Measurements from ENCODE around the gene STOML1. TPM values are rescaled to one million over a fixed set of nuclear protein-coding genes. Genes with fewer than 3 reads are reported as not detected.
A peak's percentile ranks its signal among the peaks of the same experiment; 100 is the strongest.

The STOML1 gene
- polyA plus RNA-seq, 3 donors, result 3.8 to 5.1 (median 4.7) TPM

DNA sequence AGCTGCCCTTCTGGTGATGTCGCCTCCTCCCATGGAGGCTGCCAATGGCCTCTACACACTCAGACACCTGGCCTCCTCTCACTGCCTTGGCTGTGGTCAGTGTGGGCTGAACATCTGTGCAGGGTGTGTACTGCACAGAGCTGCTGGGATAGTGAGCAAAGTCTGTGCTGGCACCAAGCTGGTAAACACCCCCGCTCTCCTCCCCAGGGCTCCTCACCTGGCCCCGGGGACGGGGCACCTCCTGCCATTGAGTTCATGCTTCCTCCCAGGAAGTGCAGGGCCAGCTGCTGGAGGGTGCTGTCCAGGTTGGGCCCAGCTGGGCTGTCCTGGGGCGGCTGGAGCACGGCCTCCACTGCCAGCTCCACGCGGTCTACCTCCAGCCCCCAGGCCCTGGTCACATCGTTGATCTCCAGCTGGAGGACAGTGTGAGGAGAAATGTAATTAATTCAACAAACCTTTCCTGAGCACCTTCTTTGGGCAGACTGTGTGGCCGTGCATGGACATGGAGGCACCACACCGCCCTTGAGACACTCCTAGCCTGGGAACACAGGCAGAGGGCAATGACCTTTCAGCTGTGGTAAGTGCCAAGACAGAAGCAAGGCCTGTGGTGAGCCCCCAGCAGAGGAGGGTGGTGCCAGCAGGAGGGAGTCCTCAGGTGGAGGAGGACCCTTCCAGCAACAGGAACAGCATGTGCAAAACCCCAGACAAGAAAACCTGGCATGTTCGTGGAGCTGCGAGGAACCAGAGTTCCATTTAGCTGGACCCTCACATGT, 6.8 kb downstream of the STOML1 start:
- Mint-ChIP-seq H3K27me3 (ENCODE audit: low read depth in 3 of 3) (peaks cover 0 to 2% (median 0%) of the 10 kb centered on the region in 3 donors), H3K9me3 (no peaks in the 10 kb centered on the region), H3K4me3 (no peak overlapping the region), H3K36me3 (peaks cover 15 to 30% of the 10 kb centered on the region in 2 donors), H3K4me1 (peaks cover 27% of the 10 kb centered on the region), H3K27ac (no peak overlapping the region)
- no peak overlapping the region for H3K4me3 ChIP-seq (replicated peaks in 1 of 3; ENCODE audit: low read depth in 2 of 3, low read length in 3 of 3)
- DNase-seq, result no peak
- WGBS (ENCODE audit: insufficient coverage), result 51% methylated on average over 9 of the region's 13 CpGs
- no peaks in the 10 kb centered on the region for H4K20me1 ChIP-seq (ENCODE audit: insufficient read depth, low read length)
- H3K9me3 ChIP-seq (replicated peaks in 1 of 2; ENCODE audit: control insufficient read depth in 1 of 2, insufficient read depth in 1 of 2, low read length in 2 of 2), result no peaks in the 10 kb centered on the region
- H3K27ac ChIP-seq (ENCODE audit: low read depth in 1 of 2, low read length in 2 of 2), result no peak overlapping the region
- H3K27me3 ChIP-seq (ENCODE audit: control insufficient read depth in 2 of 2, insufficient read depth in 2 of 2, low read length in 2 of 2), result no peaks in the 10 kb centered on the region
- H3K4me2 ChIP-seq (replicated peaks; ENCODE audit: extremely low read depth, low read length, poor library complexity, severe bottlenecking), result no peak overlapping the region
- H3K36me3 ChIP-seq (replicated peaks in 1 of 2; ENCODE audit: control insufficient read depth in 1 of 2, insufficient read depth in 2 of 2, low read length in 2 of 2), result peaks cover 0 to 9% of the 10 kb centered on the region in 2 donors
- intact Hi-C loops (cut with micrococcal nuclease), result no loop called here
- H3K9ac ChIP-seq (ENCODE audit: insufficient read depth, low read length, poor library complexity, severe bottlenecking), result no peak overlapping the region
- H3K4me1 ChIP-seq (ENCODE audit: control insufficient read depth in 1 of 2, insufficient read depth in 2 of 2, low read length in 2 of 2), result peaks cover 35 to 36% of the 10 kb centered on the region in 2 donors
- H3K79me2 ChIP-seq (ENCODE audit: insufficient read depth, low read length), result no peaks in the 10 kb centered on the region
- TF ChIP-seq, protein P1, sequence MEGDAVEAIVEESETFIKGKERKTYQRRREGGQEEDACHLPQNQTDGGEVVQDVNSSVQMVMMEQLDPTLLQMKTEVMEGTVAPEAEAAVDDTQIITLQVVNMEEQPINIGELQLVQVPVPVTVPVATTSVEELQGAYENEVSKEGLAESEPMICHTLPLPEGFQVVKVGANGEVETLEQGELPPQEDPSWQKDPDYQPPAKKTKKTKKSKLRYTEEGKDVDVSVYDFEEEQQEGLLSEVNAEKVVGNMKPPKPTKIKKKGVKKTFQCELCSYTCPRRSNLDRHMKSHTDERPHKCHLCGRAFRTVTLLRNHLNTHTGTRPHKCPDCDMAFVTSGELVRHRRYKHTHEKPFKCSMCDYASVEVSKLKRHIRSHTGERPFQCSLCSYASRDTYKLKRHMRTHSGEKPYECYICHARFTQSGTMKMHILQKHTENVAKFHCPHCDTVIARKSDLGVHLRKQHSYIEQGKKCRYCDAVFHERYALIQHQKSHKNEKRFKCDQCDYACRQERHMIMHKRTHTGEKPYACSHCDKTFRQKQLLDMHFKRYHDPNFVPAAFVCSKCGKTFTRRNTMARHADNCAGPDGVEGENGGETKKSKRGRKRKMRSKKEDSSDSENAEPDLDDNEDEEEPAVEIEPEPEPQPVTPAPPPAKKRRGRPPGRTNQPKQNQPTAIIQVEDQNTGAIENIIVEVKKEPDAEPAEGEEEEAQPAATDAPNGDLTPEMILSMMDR (IDR thresholded peaks at IDR 0.05), result no peak
- H2AFZ ChIP-seq (ENCODE audit: insufficient read depth, low read depth, low read length, poor library complexity, severe bottlenecking), result no peak overlapping the region

DNA sequence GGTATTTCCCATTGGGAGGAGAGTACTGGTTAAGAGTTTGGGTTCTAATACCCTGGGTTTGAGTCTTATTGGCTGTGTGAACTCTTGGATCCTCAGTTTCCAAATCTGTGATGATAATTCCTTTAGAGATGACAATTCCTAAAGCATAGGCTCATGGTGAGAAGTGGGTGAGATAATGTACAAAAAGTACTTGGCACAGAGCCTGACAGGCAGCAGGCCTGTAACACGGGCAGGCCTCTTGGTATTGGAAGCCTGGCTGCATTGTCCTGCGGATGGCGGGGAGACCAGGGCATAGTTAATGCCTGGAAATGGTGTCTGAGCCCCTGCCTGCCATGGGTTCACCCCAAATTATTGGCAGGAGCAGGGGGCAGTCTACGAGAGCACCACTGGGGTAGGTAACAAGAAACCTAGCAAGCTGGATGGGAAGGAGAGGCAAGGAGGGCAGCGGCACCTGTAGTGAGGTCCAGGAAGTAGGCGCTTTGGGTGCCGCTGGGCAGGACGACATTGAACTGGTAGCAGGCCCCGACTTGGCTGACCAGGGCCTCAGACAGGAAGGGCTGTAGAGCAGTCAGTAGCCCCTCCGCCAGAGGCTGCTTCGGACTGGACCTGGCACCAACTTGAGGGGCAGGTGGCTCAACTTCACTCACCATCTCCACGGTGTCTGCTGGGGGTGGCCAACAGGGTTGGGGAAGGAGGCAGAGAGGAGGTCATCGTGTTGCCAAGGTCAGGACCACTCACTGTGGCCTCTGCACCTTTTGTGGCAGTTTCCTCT, 7.7 kb downstream of the STOML1 start:
- Mint-ChIP-seq H3K9me3 (no peaks in the 10 kb centered on the region), H3K27ac (no peak overlapping the region), H3K4me3 (peak overlapping the region in 1 of 2 donors; percentile 35), H3K36me3 (peaks cover 15 to 30% of the 10 kb centered on the region in 2 donors), H3K4me1 (peaks cover 27% of the 10 kb centered on the region), H3K27me3 (ENCODE audit: low read depth in 3 of 3) (peaks cover 0 to 2% (median 0%) of the 10 kb centered on the region in 3 donors)
- Histone ChIP-seq H3K4me3 (replicated peaks in 1 of 3; ENCODE audit: low read depth in 2 of 3, low read length in 3 of 3) (no peak overlapping the region), H4K20me1 (ENCODE audit: insufficient read depth, low read length) (no peaks in the 10 kb centered on the region), H3K4me2 (replicated peaks; ENCODE audit: extremely low read depth, low read length, poor library complexity, severe bottlenecking) (no peak overlapping the region), H3K27ac (ENCODE audit: low read depth in 1 of 2, low read length in 2 of 2) (no peak overlapping the region), H2AFZ (ENCODE audit: insufficient read depth, low read depth, low read length, poor library complexity, severe bottlenecking) (no peak overlapping the region), H3K27me3 (ENCODE audit: control insufficient read depth in 2 of 2, insufficient read depth in 2 of 2, low read length in 2 of 2) (no peaks in the 10 kb centered on the region), H3K36me3 (replicated peaks in 1 of 2; ENCODE audit: control insufficient read depth in 1 of 2, insufficient read depth in 2 of 2, low read length in 2 of 2) (peaks cover 0 to 9% of the 10 kb centered on the region in 2 donors), H3K9ac (ENCODE audit: insufficient read depth, low read length, poor library complexity, severe bottlenecking) (no peak overlapping the region), H3K9me3 (replicated peaks in 1 of 2; ENCODE audit: control insufficient read depth in 1 of 2, insufficient read depth in 1 of 2, low read length in 2 of 2) (no peaks in the 10 kb centered on the region), H3K4me1 (ENCODE audit: control insufficient read depth in 1 of 2, insufficient read depth in 2 of 2, low read length in 2 of 2) (peaks cover 35 to 36% of the 10 kb centered on the region in 2 donors), H3K79me2 (ENCODE audit: insufficient read depth, low read length) (no peaks in the 10 kb centered on the region)
- no peak for DNase-seq
- intact Hi-C loops (cut with micrococcal nuclease), result no loop called here
- TF ChIP-seq, protein P1 (IDR thresholded peaks at IDR 0.05), result no peak
- 65% methylated on average over 10 of the region's 13 CpGs for WGBS (ENCODE audit: insufficient coverage)
